OCI-LY3 (cell line): ENCODE results near the gene PIGL.
"Not testable (repeated sequence)": the region's sequence is repeated elsewhere in the genome, so short reads cannot be mapped to it uniquely, and the experiment has no call there.

Experiments
- H2AFZ ChIP-seq: fragments of 200-600, 300-600 bp; shearing (Covaris generic); 2 replicates; pipeline ENCODE4 v1.6.0; 2014; ENCODE audit warnings: antibody characterized with exemption, low read depth, low read length
- H3K27ac ChIP-seq: fragments of 200-600, 300-600 bp; sonication (generic); 2 replicates; pipeline ENCODE4 v1.5.1; 2014; ENCODE audit warnings: mild to moderate bottlenecking, low read length, moderate library complexity, mixed read lengths
- H3K27me3 ChIP-seq: fragments of 200-600, 300-600 bp; sonication (generic); 2 replicates; pipeline ENCODE4 v1.6.1; 2014; ENCODE audit warnings: low read depth, low read length, mixed read lengths
- H3K36me3 ChIP-seq: fragments of 200-600, 300-600 bp; sonication (generic); replicated peaks from 2 replicates; pipeline ENCODE3; 2014; ENCODE audit warnings: low read depth, low read length, mixed read lengths
- H3K4me1 ChIP-seq: fragments of 300-600, 200-600 bp; sonication (generic); 2 replicates; pipeline ENCODE4 v1.6.1; 2014; ENCODE audit warnings: low read length, mixed read lengths
- H3K4me2 ChIP-seq: fragments of 200-600, 300-600 bp; sonication (generic); 2 replicates; pipeline ENCODE4 v1.6.1; 2014; ENCODE audit warnings: low read length, mixed read lengths
- H3K4me3 ChIP-seq: fragments of 300-600, 200-600 bp; sonication (generic); 2 replicates; pipeline ENCODE4 v1.5.1; 2014; ENCODE audit warnings: antibody characterized with exemption, mild to moderate bottlenecking, low read length, moderate library complexity
- H3K79me2 ChIP-seq: fragments of 300-600, 200-600 bp; shearing (Covaris generic); 2 replicates; pipeline ENCODE4 v1.6.1; 2014; ENCODE audit warnings: mild to moderate bottlenecking, low read length, mixed read lengths
- H3K9ac ChIP-seq: fragments of 300-600, 200-600 bp; shearing (Covaris generic); 2 replicates; pipeline ENCODE4 v1.6.0; 2014; ENCODE audit warnings: mild to moderate bottlenecking, low read length, moderate library complexity
- H3K9me3 ChIP-seq: fragments of 200-600, 300-600 bp; shearing (Covaris generic); 2 replicates; pipeline ENCODE4 v1.6.1; 2014; ENCODE audit warnings: low read length, mixed read lengths; ENCODE audit not compliant: insufficient read depth
- H4K20me1 ChIP-seq: fragments of 200-600, 300-600 bp; sonication (generic); 2 replicates; pipeline ENCODE4 v1.6.1; 2016; ENCODE audit warnings: low read length, mixed read lengths; ENCODE audit not compliant: insufficient read depth
- CTCF ChIP-seq: fragments of 200-600, 300-600 bp; sonication (generic); IDR thresholded peaks from 2 replicates; pipeline ENCODE4 v1.5.1; 2014; ENCODE audit warnings: antibody characterized with exemption, low read length, low read depth
- EZH2phosphoT487 ChIP-seq: fragments of 200-600 bp; shearing (Covaris generic); IDR thresholded peaks from 2 replicates; pipeline ENCODE4 v1.6.1; 2018; ENCODE audit warnings: antibody characterized with exemption, mixed run types, low read depth

The PIGL gene

DNA sequence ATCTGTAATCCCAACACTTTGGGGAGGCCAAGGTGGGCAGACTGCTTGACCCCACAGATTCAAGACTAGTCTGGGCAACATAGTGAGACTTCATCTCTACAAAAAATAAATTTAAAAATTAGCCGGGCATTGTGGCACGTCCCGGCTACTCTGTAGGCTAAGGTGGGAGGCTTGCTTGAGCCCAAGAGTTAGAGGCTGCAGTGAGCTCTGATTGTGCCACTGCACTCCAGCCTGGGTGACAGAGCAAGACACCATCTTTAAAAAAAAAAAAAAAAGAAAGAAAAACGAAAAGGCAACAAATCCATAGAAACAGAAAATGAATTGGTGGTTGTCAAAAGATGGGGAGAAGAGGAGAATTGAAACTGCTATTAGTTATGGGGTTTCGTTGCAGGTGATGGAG is 29.4 kb upstream of the PIGL start:
- Histone ChIP-seq H3K27me3 (no peaks in the 10 kb centered on the region), H3K9me3 (no peaks in the 10 kb centered on the region), H3K79me2 (peaks cover 6% of the 10 kb centered on the region), H4K20me1 (no peaks in the 10 kb centered on the region), H3K27ac (no peak overlapping the region), H3K4me1 (no peaks in the 10 kb centered on the region), H3K9ac (no peak overlapping the region), H3K4me2 (no peak overlapping the region), H3K36me3 (peaks cover 3% of the 10 kb centered on the region), H3K4me3 (no peak overlapping the region), H2AFZ (no peak overlapping the region)
- no peak for TF ChIP-seq EZH2phosphoT487

DNA sequence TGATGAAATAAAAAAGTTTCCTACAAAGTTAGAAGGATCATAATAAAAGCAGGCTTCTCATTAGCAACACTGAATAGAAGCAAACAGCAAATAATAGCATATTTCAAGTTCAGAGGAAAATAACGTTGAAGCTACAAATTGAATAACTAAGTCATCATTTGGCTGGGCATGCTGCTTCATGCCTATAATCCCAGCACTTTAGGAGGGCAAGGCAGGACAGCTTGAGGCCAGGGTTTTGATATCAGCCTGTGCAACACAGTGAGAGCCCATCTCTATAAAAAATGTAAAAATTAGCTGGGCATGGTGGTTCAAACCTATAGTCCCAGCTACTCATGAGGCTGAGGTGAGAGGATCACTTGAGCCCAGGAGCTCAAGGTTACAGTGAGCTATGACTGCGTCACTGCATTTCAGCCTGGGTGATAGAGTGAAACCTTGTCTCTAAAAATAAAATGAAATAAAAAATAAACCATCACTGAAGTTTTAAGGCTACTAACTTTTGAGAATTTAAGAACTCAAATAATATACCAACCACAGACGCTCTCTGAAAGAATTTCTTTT is 27.1 kb upstream of the PIGL start:
- H3K36me3 ChIP-seq: peaks cover 3% of the 10 kb centered on the region
- H3K27ac ChIP-seq: no peak overlapping the region
- no peak overlapping the region for H2AFZ ChIP-seq
- H3K9me3 ChIP-seq: no peaks in the 10 kb centered on the region
- H4K20me1 ChIP-seq: no peaks in the 10 kb centered on the region
- H3K4me3 ChIP-seq: no peak overlapping the region
- peaks cover 6% of the 10 kb centered on the region for H3K79me2 ChIP-seq
- no peak for TF ChIP-seq CTCF
- no peak for TF ChIP-seq EZH2phosphoT487
- no peak overlapping the region for H3K4me2 ChIP-seq
- no peaks in the 10 kb centered on the region for H3K27me3 ChIP-seq
- H3K9ac ChIP-seq: no peak overlapping the region
- no peaks in the 10 kb centered on the region for H3K4me1 ChIP-seq

DNA sequence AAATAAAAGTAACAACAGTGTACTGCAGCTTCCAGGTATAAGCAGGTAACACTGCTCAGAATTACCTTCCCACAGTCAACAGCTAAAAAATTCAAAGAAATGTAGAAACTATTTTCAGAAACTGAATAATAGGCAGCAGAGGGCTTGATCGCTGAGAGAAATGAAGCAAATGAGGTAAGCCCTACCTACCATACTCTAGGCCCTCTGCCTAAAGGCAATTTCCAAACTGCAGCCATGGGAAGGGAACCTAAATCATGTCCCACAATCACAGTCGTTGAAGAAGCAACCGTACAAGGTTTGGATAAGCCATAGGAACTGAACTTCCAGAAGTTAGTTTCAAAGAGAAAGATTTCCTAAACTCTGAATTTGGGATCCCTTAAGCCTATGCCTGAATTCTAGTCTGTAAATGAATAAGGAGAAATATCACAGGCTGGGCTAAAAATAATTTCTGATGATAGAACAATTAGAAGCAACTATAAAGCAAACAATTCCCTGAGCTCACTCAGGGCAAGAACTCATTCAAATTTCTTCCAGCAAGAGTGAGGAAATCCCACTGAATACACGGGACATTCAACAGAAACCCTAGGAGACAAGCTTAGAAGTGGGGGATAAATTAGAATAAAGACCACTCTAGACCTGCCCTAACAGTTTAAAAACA is 26.2 kb upstream of the PIGL start:
- H3K36me3 ChIP-seq: peaks cover 3% of the 10 kb centered on the region
- H2AFZ ChIP-seq: no peak overlapping the region
- no peaks in the 10 kb centered on the region for H3K9me3 ChIP-seq
- no peak overlapping the region for H3K9ac ChIP-seq
- no peak for TF ChIP-seq EZH2phosphoT487
- H3K27ac ChIP-seq: no peak overlapping the region
- no peaks in the 10 kb centered on the region for H3K27me3 ChIP-seq
- no peaks in the 10 kb centered on the region for H3K4me1 ChIP-seq
- H4K20me1 ChIP-seq: no peaks in the 10 kb centered on the region
- H3K4me2 ChIP-seq: no peak overlapping the region
- H3K4me3 ChIP-seq: no peak overlapping the region
- H3K79me2 ChIP-seq: peaks cover 9% of the 10 kb centered on the region

DNA sequence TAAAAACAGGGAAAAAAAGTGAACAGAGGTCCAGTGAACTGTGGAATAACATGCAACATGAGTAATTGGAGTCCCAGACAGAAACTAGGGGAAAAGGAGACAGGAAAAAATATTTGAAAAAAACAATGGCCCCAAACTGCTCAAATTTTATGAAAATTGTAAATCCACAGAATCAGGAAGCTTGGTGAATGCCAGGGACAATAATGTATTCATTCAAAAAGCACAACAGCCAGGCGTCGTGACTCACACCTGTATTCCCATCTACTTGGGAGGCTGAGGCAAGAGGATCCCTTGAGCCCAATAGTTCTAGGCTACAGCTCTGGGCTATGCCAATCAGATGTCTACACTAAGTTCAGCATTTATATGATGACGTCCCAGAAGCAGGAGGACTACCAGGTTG is 25.4 kb upstream of the PIGL start:
- Histone ChIP-seq H2AFZ (no peak overlapping the region), H3K27ac (no peak overlapping the region), H3K27me3 (no peaks in the 10 kb centered on the region), H3K4me3 (no peak overlapping the region), H3K36me3 (no peaks in the 10 kb centered on the region), H3K79me2 (peaks cover 9% of the 10 kb centered on the region), H3K9ac (no peak overlapping the region), H4K20me1 (no peaks in the 10 kb centered on the region), H3K4me2 (no peak overlapping the region), H3K4me1 (no peaks in the 10 kb centered on the region), H3K9me3 (no peaks in the 10 kb centered on the region)
- TF ChIP-seq CTCF (no peak), EZH2phosphoT487 (no peak)

DNA sequence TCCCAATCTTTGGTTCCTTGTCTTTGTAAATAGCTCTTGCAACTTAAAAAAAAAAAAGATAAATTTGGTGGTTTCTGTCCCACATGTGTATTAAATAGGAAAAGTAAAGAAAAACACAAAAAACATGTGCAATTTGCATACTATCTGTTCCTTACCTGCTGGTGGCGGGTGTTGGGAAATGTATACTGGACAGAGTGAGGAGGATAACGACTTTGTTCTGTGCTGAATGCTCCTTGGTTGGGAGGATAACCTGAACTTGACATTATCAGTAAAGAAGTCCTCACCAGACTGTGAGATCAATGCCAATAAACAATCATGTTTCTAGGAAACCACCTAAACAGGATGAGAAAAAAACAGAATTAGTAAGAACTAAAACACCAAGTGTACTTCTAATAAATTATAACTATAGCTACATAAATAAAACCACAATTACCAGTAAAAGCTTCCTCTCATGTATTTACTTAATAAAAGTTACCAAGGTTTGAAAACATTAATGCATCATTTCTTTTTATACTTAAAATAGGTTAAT is 22.6 kb upstream of the PIGL start:
- not testable (repeated sequence) for H3K36me3 ChIP-seq, H4K20me1 ChIP-seq
- H3K79me2 ChIP-seq: peaks cover 23% of the 10 kb centered on the region

More for the DNA sequence above, 22.6 kb upstream of the PIGL start:
- H2AFZ ChIP-seq, H3K27ac ChIP-seq, H3K9ac ChIP-seq, H3K4me1 ChIP-seq, H3K9me3 ChIP-seq, H3K4me2 ChIP-seq, H3K4me3 ChIP-seq, H3K27me3 ChIP-seq: not testable (repeated sequence)
